Lung (tissue), 12 donors: ENCODE results near the gene ZNF598. TPM values are rescaled to one million over a fixed set of nuclear protein-coding genes. Genes with fewer than 3 reads are reported as not detected.
"Not testable (repeated sequence)": the region's sequence is repeated elsewhere in the genome, so short reads cannot be mapped to it uniquely, and the experiment has no call there.

Source experiments
- ATAC-seq: fragments of 200-7000 bp; cut with Tn5 transposase; one replicate; pipeline ENCODE4 v1.9.1; 2020; ENCODE audit warnings: moderate number of reproducible peaks; ENCODE audit not compliant: insufficient read depth, low FRiP score
- DNase-seq, 3 donors: peaks; one replicate each; pipeline ENCODE4 v3.0.0-alpha.2; 2013 to 2017
- H3K27ac ChIP-seq, 2 donors: one replicate each; pipeline ENCODE4 v1.5.1; 2013; ENCODE audit warnings: mild to moderate bottlenecking in 2 of 2, moderate library complexity in 2 of 2, control low read depth in 1 of 2, inconsistent platforms in 1 of 2, low read depth in 1 of 2, low read length in 1 of 2
- H3K27me3 ChIP-seq, 3 donors: one replicate each; pipeline ENCODE4 v1.5.1; 2013; ENCODE audit warnings: low read length in 2 of 3; ENCODE audit not compliant: control insufficient read depth in 3 of 3, insufficient read depth in 3 of 3
- H3K36me3 ChIP-seq, 4 donors: one replicate each; pipeline ENCODE4 v1.5.1; 2013; ENCODE audit warnings: low read length in 4 of 4, mild to moderate bottlenecking in 1 of 4, moderate library complexity in 1 of 4; ENCODE audit not compliant: control insufficient read depth in 4 of 4, insufficient read depth in 4 of 4
- H3K4me1 ChIP-seq, 5 donors: one replicate each; pipeline ENCODE4 v1.5.1; 2013; ENCODE audit warnings: low read length in 5 of 5, mild to moderate bottlenecking in 2 of 5, moderate library complexity in 1 of 5; ENCODE audit not compliant: control insufficient read depth in 5 of 5, insufficient read depth in 5 of 5
- H3K4me3 ChIP-seq: one replicate; pipeline ENCODE4 v1.5.1; 2013; ENCODE audit warnings: mild to moderate bottlenecking, control low read depth, moderate library complexity
- H3K9ac ChIP-seq, 2 donors: one replicate each; pipeline ENCODE4 v1.5.1; 2013; ENCODE audit warnings: low read length in 2 of 2, control low read depth in 1 of 2; ENCODE audit not compliant: insufficient read depth in 1 of 2
- H3K9me3 ChIP-seq, 4 donors: one replicate each; pipeline ENCODE4 v1.5.1; 2013; ENCODE audit warnings: low read length in 3 of 4, mild to moderate bottlenecking in 1 of 4, moderate library complexity in 1 of 4; ENCODE audit not compliant: control insufficient read depth in 4 of 4, insufficient read depth in 3 of 4
- WGBS, 2 donors: extraction: QIAGEN DNeasy Blood & Tissue Kit; methylation state at CpG; one replicate each; pipeline ENCODE4 v1.1.7; 2013; 5-methylcytosine and 5-hydroxymethylcytosine counted together
- polyA plus RNA-seq, 2 donors: library from polyadenylated mRNA; stranded (reverse); fragments of 200-250 nt; gene quantifications; one replicate each; pipeline ENCODE4 v1.2.1, GENCODE V29; 2013
- total RNA-seq, 2 donors: library from RNA; depleted of rRNA in 1 of 2; stranded (reverse); fragments of >200 nt in 1 of 2; gene quantifications; one replicate each; pipeline ENCODE4 v1.2.1, GENCODE V29; 2014 to 2021
- TF ChIP-seq, protein P1 (sequence below): IDR thresholded peaks from 2 replicates; pipeline ENCODE4 v1.5.1; 2012; ENCODE audit warnings: mild to moderate bottlenecking; ENCODE audit errors: control extremely low read depth, extremely low read depth
- donor health status: control.
- donor health status: control.
- donor health status: Bipolar disorder and iron deficiency.
- donor health status: healthy.
- donor health status: DM: yes; HTN: yes; CAD: no.

ZNF598 gene
- total and polyA plus RNA-seq, 4 donors = 13.9 to 49.8 (median 35.9) TPM

DNA sequence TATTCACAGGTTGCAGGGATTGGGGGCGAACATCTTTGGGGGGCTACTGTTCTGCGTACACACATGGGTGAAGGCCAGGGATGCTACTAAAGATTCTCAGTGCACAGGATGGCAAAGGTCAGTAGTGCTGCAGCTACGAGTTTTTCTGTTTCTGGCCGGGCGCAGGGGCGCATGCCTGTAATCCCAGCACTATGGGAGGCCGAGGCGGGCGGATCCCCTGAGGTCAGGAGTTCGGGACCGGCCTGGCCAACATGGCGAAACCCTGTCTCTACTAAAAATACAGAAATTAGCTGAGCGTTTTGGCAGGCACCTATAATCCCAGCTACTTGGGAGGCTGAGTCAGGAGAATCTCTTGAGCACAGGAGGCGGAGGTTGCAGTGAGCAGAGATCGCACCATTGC is 3.9 kb upstream of the ZNF598 start:
- TF ChIP-seq, protein P1, sequence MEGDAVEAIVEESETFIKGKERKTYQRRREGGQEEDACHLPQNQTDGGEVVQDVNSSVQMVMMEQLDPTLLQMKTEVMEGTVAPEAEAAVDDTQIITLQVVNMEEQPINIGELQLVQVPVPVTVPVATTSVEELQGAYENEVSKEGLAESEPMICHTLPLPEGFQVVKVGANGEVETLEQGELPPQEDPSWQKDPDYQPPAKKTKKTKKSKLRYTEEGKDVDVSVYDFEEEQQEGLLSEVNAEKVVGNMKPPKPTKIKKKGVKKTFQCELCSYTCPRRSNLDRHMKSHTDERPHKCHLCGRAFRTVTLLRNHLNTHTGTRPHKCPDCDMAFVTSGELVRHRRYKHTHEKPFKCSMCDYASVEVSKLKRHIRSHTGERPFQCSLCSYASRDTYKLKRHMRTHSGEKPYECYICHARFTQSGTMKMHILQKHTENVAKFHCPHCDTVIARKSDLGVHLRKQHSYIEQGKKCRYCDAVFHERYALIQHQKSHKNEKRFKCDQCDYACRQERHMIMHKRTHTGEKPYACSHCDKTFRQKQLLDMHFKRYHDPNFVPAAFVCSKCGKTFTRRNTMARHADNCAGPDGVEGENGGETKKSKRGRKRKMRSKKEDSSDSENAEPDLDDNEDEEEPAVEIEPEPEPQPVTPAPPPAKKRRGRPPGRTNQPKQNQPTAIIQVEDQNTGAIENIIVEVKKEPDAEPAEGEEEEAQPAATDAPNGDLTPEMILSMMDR = no peak
- no peak for DNase-seq
- no peak for ATAC-seq

DNA sequence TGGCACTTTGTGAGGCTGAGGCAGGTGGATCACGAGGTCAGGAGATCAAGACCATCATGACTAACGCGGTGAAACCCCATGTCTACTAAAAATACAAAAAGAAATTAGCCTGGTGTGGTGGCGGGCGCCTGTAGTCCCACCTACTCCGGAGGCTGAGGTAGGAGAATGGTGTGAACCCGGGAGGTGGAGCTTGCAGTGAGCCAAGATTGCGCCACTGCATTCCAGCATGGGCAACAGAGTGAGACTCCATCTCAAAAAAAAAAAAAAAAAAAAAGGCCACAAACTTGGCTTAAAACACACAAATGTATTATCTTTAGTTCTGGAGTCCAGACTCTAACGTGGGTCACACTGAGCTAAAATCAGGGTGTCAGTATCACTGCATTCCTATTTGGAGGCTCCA is 2.1 kb upstream of the ZNF598 start:
- H3K36me3 ChIP-seq, DNase-seq, H3K4me3 ChIP-seq, ATAC-seq, H3K27me3 ChIP-seq, H3K9me3 ChIP-seq, H3K9ac ChIP-seq, H3K27ac ChIP-seq: not testable (repeated sequence)
- WGBS, 2 donors = 87 to 88% methylated on average over 9 of the region's 9 CpGs
- peaks cover 0 to 27% (median 17%) of the 10 kb centered on the region in 5 donors for H3K4me1 ChIP-seq

More for the DNA sequence above, 3.9 kb upstream of the ZNF598 start:
- no peak overlapping the region for H3K9ac ChIP-seq
- peaks cover 0 to 12% (median 6%) of the 10 kb centered on the region in 5 donors for H3K4me1 ChIP-seq
- WGBS, 2 donors = 90 to 94% methylated on average over 15 of the region's 15 CpGs
- H3K36me3 ChIP-seq = no peaks in the 10 kb centered on the region
- H3K27ac ChIP-seq = no peak overlapping the region
- no peak overlapping the region for H3K4me3 ChIP-seq
- H3K27me3 ChIP-seq = no peaks in the 10 kb centered on the region
- H3K9me3 ChIP-seq = no peaks in the 10 kb centered on the region

DNA sequence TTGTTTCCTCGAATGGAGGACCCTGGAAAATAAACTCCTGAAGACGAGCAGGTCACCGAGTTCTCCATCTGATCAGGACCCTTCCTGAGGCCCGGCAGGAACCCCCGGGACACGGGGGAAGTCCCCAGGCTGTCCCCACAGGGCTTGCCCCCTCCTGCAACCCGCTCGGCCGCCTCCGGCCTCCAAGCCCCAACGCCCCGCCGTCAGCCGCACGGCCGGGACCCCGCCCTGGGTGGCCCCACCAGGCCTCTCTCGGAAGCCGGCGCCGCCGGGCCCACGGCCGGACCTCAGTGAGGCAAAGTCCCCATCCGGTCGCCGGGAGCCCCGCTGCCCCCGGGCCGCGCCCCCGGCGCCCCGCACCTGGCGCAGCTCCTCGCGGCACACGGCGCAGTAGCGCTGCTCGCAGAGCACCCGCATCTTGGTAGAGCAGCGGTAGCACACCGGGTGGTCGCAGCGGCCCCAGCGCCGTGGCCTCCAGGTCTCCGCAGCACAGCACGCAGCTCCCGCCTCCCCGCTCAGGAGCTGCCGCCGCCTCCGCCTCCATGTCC is 383 bp downstream of the ZNF598 start:
- DNase-seq (no peak), ATAC-seq (no peak)
- Histone ChIP-seq H3K9me3 (no peaks in the 10 kb centered on the region), H3K9ac (peak overlapping the region in 1 of 2 donors; percentile 46), H3K4me3 (peak overlapping the region; percentile 83), H3K27me3 (no peaks in the 10 kb centered on the region), H3K4me1 (peaks cover 0 to 38% (median 19%) of the 10 kb centered on the region in 5 donors), H3K27ac (peak overlapping the region; percentile 79 to 90), H3K36me3 (peaks cover 0 to 5% (median 2%) of the 10 kb centered on the region in 4 donors)
- WGBS, 2 donors = 1 to 2% methylated on average over 35 to 55 of the region's 55 CpGs
- TF ChIP-seq, protein P1 = no peak

DNA sequence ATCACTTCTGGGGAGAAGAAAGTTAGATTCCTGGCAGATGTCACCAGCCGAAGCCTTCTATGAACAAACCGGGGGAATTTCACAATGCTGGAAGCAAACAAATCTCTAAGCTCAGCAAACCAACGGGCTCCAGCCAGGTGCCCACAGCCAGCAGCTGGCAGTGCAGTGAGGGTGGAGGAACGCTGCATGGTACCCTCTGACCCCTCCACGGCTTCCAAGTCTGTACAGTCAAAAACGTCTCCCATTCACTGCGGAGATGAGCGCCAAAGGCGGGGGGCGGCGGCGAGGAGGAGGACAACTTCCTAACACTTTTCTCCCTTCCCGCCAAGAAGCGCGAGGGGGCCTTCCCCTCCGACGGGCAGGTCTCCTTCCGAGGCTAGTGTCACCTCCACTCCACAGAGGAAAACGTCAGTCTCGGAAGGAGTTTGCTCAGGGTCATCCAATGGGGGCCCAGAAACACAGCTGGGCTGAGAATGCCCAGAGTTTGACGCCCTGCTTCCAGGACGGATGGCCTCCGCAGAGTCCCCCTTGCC is 924 bp downstream of the ZNF598 start:
- 1 to 2% methylated on average over 21 to 23 of the region's 23 CpGs for WGBS, 2 donors
- ATAC-seq (no peak), DNase-seq (no peak)
- Histone ChIP-seq H3K27ac (peak overlapping the region; percentile 79 to 90), H3K9ac (peak overlapping the region; percentile 2 to 46), H3K4me3 (peak overlapping the region; percentile 83), H3K4me1 (peaks cover 0 to 43% (median 21%) of the 10 kb centered on the region in 5 donors), H3K36me3 (peaks cover 0 to 5% (median 2%) of the 10 kb centered on the region in 4 donors), H3K9me3 (no peaks in the 10 kb centered on the region), H3K27me3 (no peaks in the 10 kb centered on the region)
- TF ChIP-seq, protein P1 = no peak
